Thymus (tissue), 14 donors: ENCODE measurements around the gene CCNL2. TPM values are rescaled to one million over a fixed set of nuclear protein-coding genes. Genes with fewer than 3 reads are reported as not detected.
"Not testable (repeated sequence)": the region's sequence is repeated elsewhere in the genome, so short reads cannot be mapped to it uniquely, and the experiment has no call there.

Experiments used
- DNase-seq, 9 donors: peaks; one replicate each; pipeline ENCODE4 v3.0.0-alpha.2; 2013; ENCODE audit warnings: low spot score in 9 of 9, low read depth in 6 of 9, missing footprints in 1 of 9
- H3K27ac ChIP-seq, 2 donors: one replicate each; pipeline ENCODE4 v1.5.1; 2013; ENCODE audit warnings: control low read depth in 1 of 2, low read depth in 1 of 2, low read length in 1 of 2, mild to moderate bottlenecking in 1 of 2, moderate library complexity in 1 of 2
- H3K27me3 ChIP-seq, 2 donors: one replicate each; pipeline ENCODE4 v1.5.1; 2013; ENCODE audit warnings: low read length in 1 of 2; ENCODE audit not compliant: control insufficient read depth in 2 of 2, insufficient read depth in 1 of 2
- H3K36me3 ChIP-seq, 2 donors: one replicate each; pipeline ENCODE4 v1.5.1; 2013; ENCODE audit warnings: low read length in 1 of 2, mild to moderate bottlenecking in 1 of 2, moderate library complexity in 1 of 2; ENCODE audit not compliant: control insufficient read depth in 2 of 2, insufficient read depth in 2 of 2
- H3K4me1 ChIP-seq, 2 donors: one replicate each; pipeline ENCODE4 v1.5.1; 2013; ENCODE audit warnings: low read length in 2 of 2; ENCODE audit not compliant: control insufficient read depth in 2 of 2, insufficient read depth in 2 of 2
- H3K4me3 ChIP-seq, 2 donors: one replicate each; pipeline ENCODE4 v1.5.1; 2013; ENCODE audit warnings: low read length in 2 of 2, control low read depth in 1 of 2, mild to moderate bottlenecking in 1 of 2
- H3K9me3 ChIP-seq, 2 donors: one replicate each; pipeline ENCODE4 v1.5.1; 2013; ENCODE audit warnings: low read length in 1 of 2, mild to moderate bottlenecking in 1 of 2; ENCODE audit not compliant: control insufficient read depth in 2 of 2, insufficient read depth in 1 of 2
- WGBS: extraction: QIAGEN DNeasy Blood & Tissue Kit; methylation state at CpG from one replicate; pipeline ENCODE4 v1.1.7; 2013; 5-methylcytosine and 5-hydroxymethylcytosine counted together
- long read RNA-seq, 10 donors: transcript quantifications; one replicate each; lab custom pipeline, GENCODE V29; 2026
- polyA plus RNA-seq: library from polyadenylated mRNA; stranded (reverse); fragments of 200-250 nt; gene quantifications from one replicate; pipeline ENCODE4 v1.2.3, GENCODE V29; 2013
- total RNA-seq: library from RNA; stranded (reverse); fragments of 120-200 nt; gene quantifications from one replicate; pipeline ENCODE4 v1.2.4, GENCODE V29; 2013
- donor health status: healthy.

CCNL2 gene
- total RNA-seq (73.8 TPM), polyA plus RNA-seq (340 TPM)
- long read RNA-seq, donor 1, partial matches to known transcripts: 0 of 2 reads
- long read RNA-seq, donor 1, other reads (novel, unspliced or antisense): 0 of 2 reads
- long read RNA-seq, donor 2, transcript CCNL2-206 (3 exons, 1,941 nt): minor isoform, 15 of 122 reads
- long read RNA-seq, donor 2, transcript CCNL2-202 (6 exons, 1,186 nt): minor isoform, 26 of 122 reads
- long read RNA-seq, donor 2, transcript CCNL2-204 (6 exons, 3,082 nt): major isoform, 30 of 122 reads
- long read RNA-seq, donor 2, transcript CCNL2-201 (11 exons, 2,305 nt): minor isoform, 11 of 122 reads
- long read RNA-seq, donor 2, partial matches to known transcripts: 8 of 122 reads
- long read RNA-seq, donor 2, other reads (novel, unspliced or antisense): 30 of 122 reads
- long read RNA-seq, donor 3, transcript CCNL2-201 (11 exons, 2,305 nt): minor isoform, 13 of 90 reads
- long read RNA-seq, donor 3, transcript CCNL2-206 (3 exons, 1,941 nt): minor isoform, 7 of 90 reads
- long read RNA-seq, donor 3, transcript CCNL2-204 (6 exons, 3,082 nt): minor isoform, 14 of 90 reads
- long read RNA-seq, donor 3, transcript CCNL2-202 (6 exons, 1,186 nt): major isoform, 17 of 90 reads
- long read RNA-seq, donor 3, partial matches to known transcripts: 10 of 90 reads
- long read RNA-seq, donor 3, other reads (novel, unspliced or antisense): 29 of 90 reads
- long read RNA-seq, donor 4, transcript CCNL2-206 (3 exons, 1,941 nt): minor isoform, 5 of 30 reads
- long read RNA-seq, donor 4, transcript CCNL2-204 (6 exons, 3,082 nt): major isoform, 8 of 30 reads
- long read RNA-seq, donor 4, partial matches to known transcripts: 0 of 30 reads
- long read RNA-seq, donor 4, other reads (novel, unspliced or antisense): 10 of 30 reads
- long read RNA-seq, donor 5, transcript CCNL2-202 (6 exons, 1,186 nt): minor isoform, 12 of 100 reads
- long read RNA-seq, donor 5, transcript CCNL2-201 (11 exons, 2,305 nt): minor isoform, 9 of 100 reads
- long read RNA-seq, donor 5, transcript CCNL2-206 (3 exons, 1,941 nt): minor isoform, 5 of 100 reads
- long read RNA-seq, donor 5, transcript CCNL2-204 (6 exons, 3,082 nt): major isoform, 21 of 100 reads
- long read RNA-seq, donor 5, partial matches to known transcripts: 22 of 100 reads
- long read RNA-seq, donor 5, other reads (novel, unspliced or antisense): 29 of 100 reads
- long read RNA-seq, donor 6, transcript CCNL2-206 (3 exons, 1,941 nt): minor isoform, 8 of 48 reads
- long read RNA-seq, donor 6, transcript CCNL2-204 (6 exons, 3,082 nt): major isoform, 12 of 48 reads
- long read RNA-seq, donor 6, transcript CCNL2-202 (6 exons, 1,186 nt): minor isoform, 7 of 48 reads
- long read RNA-seq, donor 6, partial matches to known transcripts: 7 of 48 reads
- long read RNA-seq, donor 6, other reads (novel, unspliced or antisense): 10 of 48 reads
- long read RNA-seq, donor 7, transcript CCNL2-201 (11 exons, 2,305 nt): major isoform, 5 of 10 reads
- long read RNA-seq, donor 7, partial matches to known transcripts: 0 of 10 reads
- long read RNA-seq, donor 7, other reads (novel, unspliced or antisense): 0 of 10 reads
- long read RNA-seq, donor 8, partial matches to known transcripts: 0 of 8 reads
- long read RNA-seq, donor 8, other reads (novel, unspliced or antisense): 0 of 8 reads
- long read RNA-seq, donor 9, transcript CCNL2-202 (6 exons, 1,186 nt): major isoform, 7 of 28 reads
- long read RNA-seq, donor 9, transcript CCNL2-204 (6 exons, 3,082 nt): minor isoform, 6 of 28 reads
- long read RNA-seq, donor 9, partial matches to known transcripts: 0 of 28 reads
- long read RNA-seq, donor 9, other reads (novel, unspliced or antisense): 8 of 28 reads
- long read RNA-seq, donor 10, transcript CCNL2-202 (6 exons, 1,186 nt): major isoform, 5 of 7 reads
- long read RNA-seq, donor 10, partial matches to known transcripts: 0 of 7 reads
- long read RNA-seq, donor 10, other reads (novel, unspliced or antisense): 0 of 7 reads

DNA sequence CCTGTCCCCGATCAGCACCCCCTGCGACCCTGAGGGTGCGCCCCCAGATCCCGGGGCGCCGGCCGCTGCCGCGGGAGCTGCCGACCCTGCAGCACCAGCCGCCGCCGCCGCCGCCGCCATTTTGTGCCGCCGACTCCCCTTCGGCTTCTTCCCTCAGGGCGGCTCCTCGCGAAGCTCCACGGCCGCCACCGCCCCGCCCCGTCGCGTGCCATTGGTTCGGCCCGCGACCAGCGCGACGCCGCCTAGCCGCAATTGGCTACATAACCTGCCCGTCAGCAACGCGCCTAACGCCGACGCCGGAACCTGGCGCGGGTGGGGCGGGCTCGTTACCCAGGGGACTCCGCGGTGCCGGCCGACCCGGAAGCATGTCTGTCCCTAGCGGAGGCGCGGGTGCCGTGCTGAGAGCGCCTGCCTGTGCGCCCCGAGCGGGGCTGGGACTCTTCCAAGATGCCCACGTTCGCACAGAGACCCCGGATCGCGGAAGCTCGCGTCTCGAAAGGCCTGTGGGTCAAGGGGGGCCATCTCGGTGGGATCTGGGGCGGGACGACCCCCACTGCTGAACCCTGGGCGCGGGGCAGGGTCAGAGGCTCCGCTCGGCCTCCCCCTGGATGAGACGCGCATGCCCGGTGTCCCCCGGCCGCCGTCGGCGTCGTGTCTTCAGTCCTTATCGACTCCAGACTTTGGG is at the start of gene CCNL2:
Gene CCNL2 (minus strand): TSS at position 149 of the 685 bp plus-strand sequence. CDS start 29 bp downstream, at position 120.
- WGBS: under 1% methylated on average over 86 of the region's 86 CpGs
- H3K4me3 ChIP-seq: peak within 1 kb of the TSS; percentile 97 to 99
- H3K36me3 ChIP-seq: peaks cover 60 to 63% of the 10 kb centered on the region in 2 donors
- H3K9me3 ChIP-seq: peaks cover 0 to 1% of the 10 kb centered on the region in 2 donors
- peak; percentile 94 to 99 (median 99) for DNase-seq
- H3K4me1 ChIP-seq: peaks cover 18 to 34% of the 10 kb centered on the region in 2 donors
- H3K27ac ChIP-seq: peak within 1 kb of the TSS; percentile 75 to 88
- H3K27me3 ChIP-seq: no peaks in the 10 kb centered on the region

GRCh38 chr1:1446631-1447030 is 47.5 kb upstream of the CCNL2 start:
- not testable (repeated sequence) for H3K9me3 ChIP-seq, DNase-seq, H3K4me3 ChIP-seq, H3K36me3 ChIP-seq, H3K27me3 ChIP-seq, H3K27ac ChIP-seq, H3K4me1 ChIP-seq
- WGBS: 97% methylated on average over 19 of the region's 19 CpGs

DNA sequence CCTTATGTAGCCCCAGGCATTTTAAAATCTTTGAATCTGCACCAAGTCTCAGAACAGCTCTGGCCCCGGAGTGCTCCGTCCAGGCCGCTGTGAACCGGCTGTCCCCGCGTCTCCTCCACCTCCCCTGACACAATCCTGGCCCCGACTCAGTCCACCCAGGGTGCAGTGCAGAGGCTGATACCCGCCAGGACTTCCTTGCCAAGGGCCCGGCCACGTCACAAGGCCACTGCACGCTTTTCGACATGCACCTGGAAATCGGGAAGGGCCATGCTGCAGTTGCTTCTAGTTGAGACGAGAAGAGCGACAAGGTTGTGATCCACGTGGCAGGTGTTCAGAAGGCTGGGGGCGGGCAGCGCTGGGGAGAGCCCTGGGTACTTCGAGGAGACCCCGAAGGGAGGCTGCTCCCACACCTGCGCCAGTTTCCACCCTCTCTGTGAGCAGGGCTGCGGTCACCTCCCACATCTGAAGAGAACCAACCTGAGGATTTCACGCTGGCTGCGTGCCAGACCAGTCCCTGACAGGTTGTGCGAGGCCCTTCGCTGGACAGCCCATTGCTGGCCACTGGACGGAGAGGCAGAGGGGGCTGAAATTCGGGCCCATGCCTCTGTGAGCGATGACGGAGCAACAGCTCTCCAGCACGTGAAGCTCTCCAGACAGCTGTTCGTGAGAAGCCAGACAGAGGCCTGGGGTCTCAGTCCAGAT is 43.1 kb upstream of the CCNL2 start:
- Histone ChIP-seq H3K27ac (no peak overlapping the region), H3K36me3 (no peaks in the 10 kb centered on the region), H3K4me3 (no peak overlapping the region), H3K9me3 (peaks cover 0 to 6% of the 10 kb centered on the region in 2 donors), H3K4me1 (peaks cover 0 to 3% of the 10 kb centered on the region in 2 donors), H3K27me3 (peaks cover 2 to 36% of the 10 kb centered on the region in 2 donors)
- no peak for DNase-seq
- WGBS: 96% methylated on average over 32 of the region's 32 CpGs

- Histone ChIP-seq H3K4me1 (peaks cover 0 to 7% of the 10 kb centered on the region in 2 donors), H3K4me3 (no peak overlapping the region), H3K27ac (no peak overlapping the region), H3K9me3 (peaks cover 0 to 9% of the 10 kb centered on the region in 2 donors), H3K36me3 (no peaks in the 10 kb centered on the region), H3K27me3 (peaks cover 9 to 46% of the 10 kb centered on the region in 2 donors)
- WGBS: 53% methylated on average over 29 of the region's 29 CpGs
- DNase-seq: peak in 2 of 9 donors; percentile 40 to 46
Observed at GRCh38 chr1:1441002-1441888, 42.1 kb upstream of the CCNL2 start.

- Histone ChIP-seq H3K4me1 (peaks cover 7 to 11% of the 10 kb centered on the region in 2 donors), H3K36me3 (no peaks in the 10 kb centered on the region), H3K27me3 (peaks cover 17 to 51% of the 10 kb centered on the region in 2 donors), H3K4me3 (no peak overlapping the region), H3K9me3 (peaks cover 0 to 9% of the 10 kb centered on the region in 2 donors), H3K27ac (no peak overlapping the region)
- 87% methylated on average over 26 of the region's 26 CpGs for WGBS
- DNase-seq: no peak
Observed at GRCh38 chr1:1440262-1441001, 41.3 kb upstream of the CCNL2 start.

DNA sequence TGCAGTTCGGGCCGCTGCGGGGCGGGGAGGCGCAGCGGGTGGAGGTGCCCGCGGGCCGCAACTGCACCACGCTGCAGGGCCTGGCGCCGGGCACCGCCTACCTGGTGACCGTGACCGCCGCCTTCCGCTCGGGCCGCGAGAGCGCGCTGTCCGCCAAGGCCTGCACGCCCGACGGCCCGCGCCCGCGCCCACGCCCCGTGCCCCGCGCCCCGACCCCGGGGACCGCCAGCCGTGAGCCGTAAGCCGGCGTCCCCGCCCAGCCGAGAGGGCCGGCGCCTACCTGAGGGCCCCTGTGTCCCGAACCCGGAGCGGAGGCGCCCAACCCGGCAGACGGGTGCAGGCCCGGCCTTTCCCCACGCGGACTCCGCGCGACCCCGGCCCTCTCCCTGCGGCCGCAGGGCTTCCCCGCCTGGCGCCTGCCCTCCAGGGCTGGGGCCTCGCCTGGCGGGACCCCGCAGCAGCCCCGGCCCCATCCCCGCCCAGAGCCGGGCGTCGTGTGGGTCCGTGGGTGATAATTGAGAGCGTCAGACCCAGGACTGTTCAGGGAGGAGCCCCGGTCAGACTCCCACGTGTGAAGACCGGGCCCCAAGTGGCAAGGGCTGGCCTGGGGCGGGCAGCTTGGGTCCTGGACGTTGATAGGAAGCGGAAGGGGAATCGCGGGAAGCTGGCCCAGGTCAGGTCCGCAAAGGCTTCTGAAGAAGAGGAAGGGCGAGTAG is 40.6 kb upstream of the CCNL2 start:
- no peak for DNase-seq
- H3K4me3 ChIP-seq: no peak overlapping the region
- 93% methylated on average over 82 of the region's 82 CpGs for WGBS
- no peaks in the 10 kb centered on the region for H3K36me3 ChIP-seq
- H3K9me3 ChIP-seq: peaks cover 0 to 12% of the 10 kb centered on the region in 2 donors
- H3K27ac ChIP-seq: no peak overlapping the region
- peaks cover 24 to 58% of the 10 kb centered on the region in 2 donors for H3K27me3 ChIP-seq
- H3K4me1 ChIP-seq: peaks cover 10 to 17% of the 10 kb centered on the region in 2 donors
